K562 treated with DMSO at 1 percent for 4 hours (cell line): Measurements from ENCODE around the gene ART5. TPM values are rescaled to one million over a fixed set of nuclear protein-coding genes. Genes with fewer than 3 reads are reported as not detected.

ENCODE experiments used
- total RNA-seq: library from RNA; unstranded; fragments of 300-600 nt; gene quantifications from 2 replicates; pipeline ENCODE4 v1.2.3, GENCODE V29; 2022; ENCODE audit not compliant: insufficient read depth

Gene ART5, protein sequence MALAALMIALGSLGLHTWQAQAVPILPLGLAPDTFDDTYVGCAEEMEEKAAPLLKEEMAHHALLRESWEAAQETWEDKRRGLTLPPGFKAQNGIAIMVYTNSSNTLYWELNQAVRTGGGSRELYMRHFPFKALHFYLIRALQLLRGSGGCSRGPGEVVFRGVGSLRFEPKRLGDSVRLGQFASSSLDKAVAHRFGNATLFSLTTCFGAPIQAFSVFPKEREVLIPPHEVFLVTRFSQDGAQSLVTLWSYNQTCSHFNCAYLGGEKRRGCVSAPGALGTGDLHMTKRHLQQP
- total RNA-seq: not detected in 2 replicates

DNA sequence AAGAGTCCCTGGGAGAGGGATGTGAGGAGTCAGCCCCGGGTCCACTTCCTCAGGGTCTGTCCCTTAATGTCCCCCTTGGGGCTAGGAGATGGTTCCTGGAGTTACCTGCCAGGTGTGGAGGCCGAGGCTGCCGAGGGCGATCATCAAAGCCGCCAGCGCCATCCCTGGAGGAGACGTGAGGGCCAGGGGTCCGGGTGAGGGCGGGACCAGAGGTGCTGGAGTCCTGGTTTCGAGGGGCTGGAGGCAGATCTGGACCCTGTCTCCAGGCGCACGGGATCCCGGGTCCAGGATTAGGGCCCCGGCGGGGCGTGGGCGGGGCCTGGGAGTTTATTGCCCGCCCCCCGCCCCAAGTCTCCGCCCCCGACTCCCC, at the start of gene ART5:
ART5 (minus strand) TSS at position 292 of the 370 bp plus-strand sequence; CDS start at position 162, 130 bp downstream.

DNA sequence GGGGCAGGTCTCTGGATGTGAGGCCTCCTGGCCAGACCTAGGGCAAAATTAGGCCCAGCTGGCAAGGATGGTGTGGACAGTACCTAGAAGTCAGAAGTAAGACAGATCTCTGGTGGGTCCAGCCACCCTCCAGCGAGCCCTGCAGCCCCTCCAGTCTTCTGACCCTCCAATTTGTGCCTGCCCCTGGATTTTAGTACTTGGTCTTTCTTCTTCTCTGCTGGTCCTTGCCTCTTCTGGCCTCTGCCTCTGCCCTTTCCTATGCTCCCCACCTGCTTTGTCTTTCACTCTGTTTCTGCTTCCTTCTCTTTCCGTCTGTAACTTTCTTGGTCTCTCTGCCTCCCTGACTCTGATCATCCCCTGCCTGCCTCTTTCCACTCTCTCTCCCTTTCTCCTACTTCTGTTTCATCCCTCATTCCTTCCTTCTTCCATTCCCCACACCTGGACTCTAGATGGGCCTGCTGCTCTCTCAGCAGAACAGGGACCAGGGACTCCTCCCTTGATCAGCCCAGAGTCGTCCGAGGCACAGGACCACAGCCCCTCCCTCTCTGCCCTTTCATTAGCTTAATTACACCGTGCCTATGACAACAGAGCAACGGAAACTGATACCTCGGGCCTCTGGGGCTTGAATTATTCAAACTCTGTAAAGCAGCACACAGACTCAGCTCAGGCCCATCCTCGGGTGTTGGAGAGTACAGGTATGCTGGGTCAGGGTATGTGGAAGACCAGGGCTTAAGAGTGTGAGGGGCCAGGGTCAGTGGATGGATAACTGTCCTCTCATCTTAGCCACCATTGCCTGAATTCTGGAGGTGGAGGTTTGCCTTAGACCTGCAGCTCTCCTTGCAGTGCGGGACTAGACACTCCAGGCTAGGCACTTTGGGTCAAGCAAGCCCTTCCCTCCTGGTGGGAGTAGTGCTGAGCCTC, 29.8 kb upstream of the ART5 start, which contains the start of gene CHRNA10:
CHRNA10 (minus strand) TSS at position 51 of the 921 bp plus-strand sequence. CDS start 72 bp downstream, outside the sequence.

DNA sequence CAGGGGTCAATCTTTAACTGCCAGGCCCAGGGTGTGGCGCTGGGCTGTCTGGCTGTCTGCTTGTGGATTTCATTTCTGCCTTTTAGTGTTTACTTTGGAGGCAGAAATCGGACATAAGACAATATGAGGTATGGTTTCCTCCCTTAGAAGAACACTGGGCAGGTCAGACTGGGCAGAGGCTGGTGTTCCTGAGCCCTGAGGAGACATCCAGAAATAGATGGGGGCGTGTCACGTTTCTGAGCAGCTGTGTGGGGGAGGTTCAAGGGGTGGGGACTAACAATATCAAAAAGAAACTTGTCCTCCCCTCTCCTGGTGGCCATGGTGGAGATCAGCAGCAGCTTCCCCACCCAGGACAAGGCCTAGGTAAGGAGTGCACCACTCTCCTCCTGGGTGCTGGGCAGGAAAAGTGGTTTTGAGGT, 3.0 kb upstream of the ART5 start, which contains the start of gene ART1:
ART1 (plus strand) TSS at position 312 of the 419 bp plus-strand sequence. CDS start 14,086 bp downstream, outside the sequence.

Other genes starting within 250 kb of the ART5 start
- not detected in 2 replicates for gene ART1, start 3.1 kb upstream of the ART5 start, total RNA-seq
- 5.7 and 8.7 TPM in 2 replicates for gene CHRNA10, start 29.4 kb upstream of the ART5 start, total RNA-seq
- 73.6 and 92.3 TPM in 2 replicates for gene NUP98, start 155.6 kb upstream of the ART5 start, total RNA-seq
- gene PGAP2, start 166.6 kb upstream of the ART5 start, total RNA-seq: 21.3 and 45.8 TPM in 2 replicates
- 121 and 166 TPM in 2 replicates for gene RHOG, start 199.0 kb upstream of the ART5 start, total RNA-seq
- 45.7 and 46.8 TPM in 2 replicates for gene STIM1, start 213.7 kb upstream of the ART5 start, total RNA-seq